HepG2 (cell line): Measurements from ENCODE around the gene OGFOD3. TPM values are rescaled to one million over a fixed set of nuclear protein-coding genes. Genes with fewer than 3 reads are reported as not detected.

Source experiments
- ATF7 ChIP-seq, 2 experiments: fragments of 450-650 bp in 1 of 2; sonication (generic) in 1 of 2; formaldehyde crosslinking in 1 of 2; IDR thresholded peaks; 2 replicates each; pipeline versions ENCODE4 v1.4.0 to v1.6.1; 2016 to 2020; ENCODE audit warnings: antibody characterized with exemption in 1 of 2, mild to moderate bottlenecking in 1 of 2, missing genetic modification reagents in 1 of 2
- BRD4 ChIP-seq: sonication (generic); formaldehyde crosslinking; IDR thresholded peaks from 2 replicates; pipeline ENCODE4 v1.4.0; 2020; ENCODE audit warnings: missing genetic modification reagents
- DDIT3 ChIP-seq: sonication (generic); formaldehyde crosslinking; IDR thresholded peaks from 2 replicates; pipeline ENCODE4 v1.4.0; 2020; ENCODE audit warnings: mild to moderate bottlenecking, missing genetic modification reagents
- EZH2 ChIP-seq: conservative IDR thresholded peaks from 2 replicates; pipeline ENCODE4 v1.6.1; 2012; ENCODE audit warnings: mild to moderate bottlenecking, low read depth, low read length, moderate library complexity
- FOSL1 ChIP-seq: sonication (generic); formaldehyde crosslinking; IDR thresholded peaks from 2 replicates; pipeline ENCODE4 v1.9.0; 2021; ENCODE audit warnings: missing genetic modification reagents, borderline replicate concordance
- GATAD2A ChIP-seq: IDR thresholded peaks from 2 replicates; pipeline ENCODE4 v1.6.1; 2016
- IRX3 ChIP-seq: sonication (generic); formaldehyde crosslinking; IDR thresholded peaks from 2 replicates; pipeline ENCODE4 v1.8.1; 2023; ENCODE audit warnings: mild to moderate bottlenecking, low read depth, missing genetic modification reagents, borderline replicate concordance
- NBN ChIP-seq: fragments of 450-650 bp; conservative IDR thresholded peaks from 2 replicates; pipeline ENCODE4 v1.6.1; 2017
- NFIB ChIP-seq: sonication (generic); formaldehyde crosslinking; IDR thresholded peaks from 2 replicates; pipeline ENCODE4 v1.9.0; 2021; ENCODE audit warnings: missing genetic modification reagents, mild to moderate bottlenecking, borderline replicate concordance
- NFYB ChIP-seq: sonication (generic); formaldehyde crosslinking; IDR thresholded peaks from 2 replicates; pipeline ENCODE4 v1.4.0; 2020; ENCODE audit warnings: missing genetic modification reagents
- RELA ChIP-seq: sonication (generic); formaldehyde crosslinking; IDR thresholded peaks from 2 replicates; pipeline ENCODE4 v1.4.0; 2020; ENCODE audit warnings: missing genetic modification reagents
- SMAD3 ChIP-seq: sonication (generic); formaldehyde crosslinking; IDR thresholded peaks from 2 replicates; pipeline ENCODE4 v1.4.0; 2020; ENCODE audit warnings: missing genetic modification reagents
- ZBTB3 ChIP-seq: sonication (generic); formaldehyde crosslinking; IDR thresholded peaks from 2 replicates; pipeline ENCODE4 v1.4.0; 2020; ENCODE audit warnings: low read depth, mild to moderate bottlenecking, moderate library complexity, missing genetic modification reagents, borderline replicate concordance
- ZNF160 ChIP-seq: sonication (generic); formaldehyde crosslinking; IDR thresholded peaks from 2 replicates; pipeline ENCODE4 v1.8.0; 2022; ENCODE audit warnings: mild to moderate bottlenecking, inconsistent platforms, missing genetic modification reagents
- ZNF224 ChIP-seq: sonication (generic); formaldehyde crosslinking; IDR thresholded peaks from 2 replicates; pipeline ENCODE4 v1.5.0; 2020; ENCODE audit warnings: mild to moderate bottlenecking, missing genetic modification reagents
- ZNF251 ChIP-seq: sonication (generic); formaldehyde crosslinking; IDR thresholded peaks from 2 replicates; pipeline ENCODE4 v1.9.0; 2021; ENCODE audit warnings: mild to moderate bottlenecking, missing genetic modification reagents
- ZNF276 ChIP-seq: sonication (generic); formaldehyde crosslinking; IDR thresholded peaks from 2 replicates; pipeline ENCODE4 v1.4.0; 2020; ENCODE audit warnings: mild to moderate bottlenecking, low read depth, missing genetic modification reagents
- ZNF280B ChIP-seq: sonication (generic); formaldehyde crosslinking; IDR thresholded peaks from 2 replicates; pipeline ENCODE4 v1.5.0; 2020; ENCODE audit warnings: missing genetic modification reagents, mild to moderate bottlenecking, borderline replicate concordance
- ZNF292 ChIP-seq: sonication (generic); formaldehyde crosslinking; IDR thresholded peaks from 2 replicates; pipeline ENCODE4 v1.8.1; 2022; ENCODE audit warnings: mild to moderate bottlenecking, low read depth, missing genetic modification reagents, borderline replicate concordance
- ZNF547 ChIP-seq: sonication (generic); formaldehyde crosslinking; IDR thresholded peaks from 2 replicates; pipeline ENCODE4 v1.5.1; 2020; ENCODE audit warnings: mild to moderate bottlenecking, missing genetic modification reagents
- ZNF615 ChIP-seq: sonication (generic); formaldehyde crosslinking; IDR thresholded peaks from 2 replicates; pipeline ENCODE4 v1.5.0; 2020; ENCODE audit warnings: mild to moderate bottlenecking, missing genetic modification reagents, borderline replicate concordance
- ZNF678 ChIP-seq: sonication (generic); formaldehyde crosslinking; IDR thresholded peaks from 2 replicates; pipeline ENCODE4 v1.4.0; 2020; ENCODE audit warnings: mild to moderate bottlenecking, missing genetic modification reagents
- ZNF720 ChIP-seq: sonication (generic); formaldehyde crosslinking; IDR thresholded peaks from 2 replicates; pipeline ENCODE4 v1.4.0; 2020; ENCODE audit warnings: missing genetic modification reagents
- ZSCAN31 ChIP-seq: sonication (generic); formaldehyde crosslinking; IDR thresholded peaks from 2 replicates; pipeline ENCODE4 v1.5.0; 2020; ENCODE audit warnings: low read depth, mild to moderate bottlenecking, missing genetic modification reagents
- polyA plus RNA-seq, 8 experiments: library from polyadenylated mRNA; depleted of rRNA in 3 of 8; stranded (reverse) in 7 of 8; unstranded in 1 of 8; fragments of >200 nt; fragmentation: Illumina TruSeq in 4 of 8; extraction: Trizol in 4 of 8; gene quantifications; 2 replicates each; pipeline versions ENCODE4 v1.2.1 to v1.2.3, GENCODE V29; 2011 to 2016; ENCODE audit warnings: low read depth in 4 of 8, missing spikeins in 1 of 8, mixed read lengths in 1 of 8; ENCODE audit not compliant: insufficient read depth in 1 of 8
- total RNA-seq, 5 experiments: library from RNA; depleted of rRNA; stranded (reverse); fragments of >200 nt; fragmentation: Illumina TruSeq; extraction: Trizol; gene quantifications; 2 replicates each; pipeline ENCODE4 v1.2.3, GENCODE V29; 2016; ENCODE audit warnings: low read depth in 1 of 5
- TF ChIP-seq, protein P1 (sequence below): IDR thresholded peaks from 2 replicates; pipeline ENCODE4 v1.6.1; 2016; ENCODE audit warnings: missing biosample characterization, missing genetic modification reagents, low read depth

OGFOD3 gene
- total and polyA plus RNA-seq, 2 of the 13 experiments (the other 11 are each of a cell fraction or from before 2014, with no cell fraction given): 40.0 to 42.1 TPM

GRCh38 chr17:82370471-82371332 is 47.7 kb downstream of the OGFOD3 start (continued):
- 0 out of 2 replicates have a peak, but pooled peaks have one; percentile 31 for TF ChIP-seq RELA (CRISPR knock-in tag)
- peak; percentile 88 for TF ChIP-seq SMAD3 (CRISPR knock-in tag)
- TF ChIP-seq BRD4 (CRISPR knock-in tag): peak; percentile 67
- TF ChIP-seq ZNF678 (CRISPR knock-in tag): 0 out of 2 replicates have a peak, but pooled peaks have one; percentile 33
- TF ChIP-seq NFYB (CRISPR knock-in tag): peak; percentile 36; the same call in 1 of the 2 replicates
- peak; percentile 93 for TF ChIP-seq ZNF224 (CRISPR knock-in tag)
- TF ChIP-seq ZBTB3 (CRISPR knock-in tag): peak; percentile 60; the same call in 1 of the 2 replicates
- peak; percentile 85; the same call in 1 of the 2 replicates for TF ChIP-seq ZNF292 (CRISPR knock-in tag)
- TF ChIP-seq NFIB (CRISPR knock-in tag): peak; percentile 72; the same call in 1 of the 2 replicates
- TF ChIP-seq EZH2: no peak
- peak; percentile 96; the same call in 1 of the 2 replicates for TF ChIP-seq IRX3 (CRISPR knock-in tag)
- no peak for TF ChIP-seq NBN
- peak; percentile 53; the same call in 1 of the 2 replicates for TF ChIP-seq ZSCAN31 (CRISPR knock-in tag)
- no peak for TF ChIP-seq FOSL1 (CRISPR knock-in tag)
- TF ChIP-seq, protein P1, sequence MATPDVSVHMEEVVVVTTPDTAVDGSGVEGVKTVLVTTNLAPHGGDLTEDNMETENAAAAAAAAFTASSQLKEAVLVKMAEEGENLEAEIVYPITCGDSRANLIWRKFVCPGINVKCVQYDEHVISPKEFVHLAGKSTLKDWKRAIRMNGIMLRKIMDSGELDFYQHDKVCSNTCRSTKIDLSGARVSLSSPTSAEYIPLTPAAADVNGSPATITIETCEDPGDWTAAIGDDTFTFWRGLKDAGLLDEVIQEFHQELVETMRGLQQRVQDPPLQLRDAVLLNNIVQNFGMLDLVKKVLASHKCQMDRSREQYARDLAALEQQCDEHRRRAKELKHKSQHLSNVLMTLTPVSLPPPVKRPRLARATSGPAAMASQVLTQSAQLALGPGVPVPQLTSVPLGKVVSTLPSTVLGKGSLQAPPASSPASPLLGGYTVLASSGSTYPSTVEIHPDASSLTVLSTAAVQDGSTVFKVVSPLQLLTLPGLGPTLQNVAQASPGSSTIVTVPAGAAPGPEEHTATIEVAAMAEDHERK: no peak
- no peak for TF ChIP-seq ZNF615 (CRISPR knock-in tag)
- TF ChIP-seq GATAD2A: peak; percentile 78
- TF ChIP-seq ZNF276 (CRISPR knock-in tag): peak; percentile 95
- TF ChIP-seq DDIT3 (CRISPR knock-in tag): no peak
- no peak for TF ChIP-seq ATF7 (IDR thresholded peaks at IDR 0.05)
- peak; percentile 53; the same call in 1 of the 2 replicates for TF ChIP-seq ATF7 (CRISPR knock-in tag; IDR thresholded peaks at IDR 0.05)
- peak; percentile 64; the same call in 1 of the 2 replicates for TF ChIP-seq ZNF160 (CRISPR knock-in tag)
- TF ChIP-seq ZNF547 (CRISPR knock-in tag): peak; percentile 78
- TF ChIP-seq ZNF720 (CRISPR knock-in tag): no peak
- TF ChIP-seq ZNF280B (CRISPR knock-in tag): peak; percentile 98
- TF ChIP-seq ZNF251: no peak
